Measurements from ENCODE around the gene NUP62.

Gene NUP62

DNA sequence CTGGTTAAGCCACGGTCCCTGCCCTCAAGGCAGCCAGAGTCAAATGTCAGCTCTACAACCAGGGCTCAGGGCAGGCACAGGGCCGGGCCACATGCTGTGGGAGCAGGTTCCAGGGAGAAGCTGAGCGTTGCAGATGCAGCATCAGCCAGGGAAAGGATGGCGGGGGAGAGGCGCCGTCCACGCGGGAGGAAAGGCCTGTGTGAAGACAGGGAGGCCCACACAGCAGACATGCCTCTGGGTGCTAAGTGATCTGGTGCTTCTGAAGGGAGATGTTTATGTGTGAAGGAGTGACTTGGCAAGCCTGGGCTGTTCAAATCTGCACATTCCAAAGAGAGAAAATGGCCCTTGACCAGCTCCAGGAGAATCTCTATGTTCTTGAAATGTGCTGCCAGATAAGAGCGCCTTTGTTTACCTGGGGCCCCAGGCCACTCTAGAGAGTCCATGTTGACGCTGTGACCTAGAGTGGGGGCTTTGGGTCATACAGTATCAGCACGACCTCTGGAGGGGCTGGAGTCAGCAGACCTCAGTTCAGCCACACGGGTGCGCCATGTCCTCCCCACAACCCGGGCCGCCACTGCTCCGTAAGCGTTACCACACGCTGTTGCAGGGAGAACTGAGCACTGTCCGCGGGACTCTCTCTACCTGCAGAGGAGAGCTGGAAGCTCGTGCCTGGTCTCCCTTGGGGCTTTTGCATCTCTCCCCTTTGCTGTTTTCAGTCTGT lies 16.2 kb downstream of the NUP62 start:
- peaks cover 7% of the 10 kb centered on the region; the same call in 1 of the 2 replicates for H3K9me3 ChIP-seq (ENCODE audit: control insufficient read depth, insufficient read depth, low read depth, low read length)
- no peak overlapping the region for H3K4me3 ChIP-seq (ENCODE audit: low read depth, low read length)
- H3K4me1 ChIP-seq (ENCODE audit: control insufficient read depth, insufficient read depth, low read length) = peaks cover 3% of the 10 kb centered on the region; the same call in 1 of the 2 replicates
- no peaks in the 10 kb centered on the region for H3K27me3 ChIP-seq (ENCODE audit: control insufficient read depth, insufficient read depth, low read length)
- H3K27ac ChIP-seq (ENCODE audit: low read depth, low read length) = no peak overlapping the region
- no peak overlapping the region for H3K9ac ChIP-seq (ENCODE audit: low read length)
- peaks cover 86% of the 10 kb centered on the region for H3K36me3 ChIP-seq (ENCODE audit: control insufficient read depth, insufficient read depth, low read length)

DNA sequence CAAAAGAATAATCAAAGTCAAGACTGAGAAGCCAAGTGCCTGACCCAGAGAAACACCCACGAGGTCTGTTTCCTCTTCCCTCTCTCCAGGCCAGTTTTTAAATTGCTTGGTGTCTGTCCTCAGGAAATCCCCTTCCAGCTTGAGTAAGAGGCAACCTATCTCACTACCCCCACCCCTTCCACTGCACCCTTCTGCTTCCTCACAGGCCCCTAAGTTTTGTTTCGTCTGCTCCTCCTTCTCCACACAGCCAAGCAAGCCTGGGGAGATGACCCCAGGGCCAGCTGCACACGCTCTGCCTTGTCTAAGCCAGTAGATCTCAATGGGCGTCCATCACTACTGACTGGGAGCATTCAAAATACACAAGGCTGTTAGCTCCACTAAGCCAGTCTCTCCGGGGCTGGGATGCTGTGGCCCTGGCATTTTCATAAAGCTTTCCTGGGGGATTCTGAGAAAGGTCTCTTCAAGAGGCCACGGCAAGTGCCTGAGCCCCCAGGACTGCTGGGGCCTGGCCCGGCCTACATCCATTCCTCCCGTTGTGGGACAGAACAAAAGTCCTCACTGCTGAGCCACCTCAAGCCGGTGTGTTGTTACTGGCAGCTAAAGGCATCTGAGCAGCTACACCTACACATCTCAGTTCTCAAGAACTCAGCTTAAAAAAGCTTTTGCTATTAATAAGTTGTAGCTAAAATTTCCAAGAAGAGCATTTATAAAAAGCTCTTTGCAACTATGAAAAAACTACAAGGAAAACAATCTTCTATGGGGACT lies 17.7 kb downstream of the NUP62 start:
- Histone ChIP-seq H3K36me3 (ENCODE audit: control insufficient read depth, insufficient read depth, low read length) (peaks cover 86% of the 10 kb centered on the region), H3K4me1 (ENCODE audit: control insufficient read depth, insufficient read depth, low read length) (no peaks in the 10 kb centered on the region; the same call in 1 of the 2 replicates), H3K4me3 (ENCODE audit: low read depth, low read length) (no peak overlapping the region), H3K9me3 (ENCODE audit: control insufficient read depth, insufficient read depth, low read depth, low read length) (peaks cover 7% of the 10 kb centered on the region; the same call in 1 of the 2 replicates), H3K27ac (ENCODE audit: low read depth, low read length) (no peak overlapping the region), H3K9ac (ENCODE audit: low read length) (no peak overlapping the region), H3K27me3 (ENCODE audit: control insufficient read depth, insufficient read depth, low read length) (no peaks in the 10 kb centered on the region)

DNA sequence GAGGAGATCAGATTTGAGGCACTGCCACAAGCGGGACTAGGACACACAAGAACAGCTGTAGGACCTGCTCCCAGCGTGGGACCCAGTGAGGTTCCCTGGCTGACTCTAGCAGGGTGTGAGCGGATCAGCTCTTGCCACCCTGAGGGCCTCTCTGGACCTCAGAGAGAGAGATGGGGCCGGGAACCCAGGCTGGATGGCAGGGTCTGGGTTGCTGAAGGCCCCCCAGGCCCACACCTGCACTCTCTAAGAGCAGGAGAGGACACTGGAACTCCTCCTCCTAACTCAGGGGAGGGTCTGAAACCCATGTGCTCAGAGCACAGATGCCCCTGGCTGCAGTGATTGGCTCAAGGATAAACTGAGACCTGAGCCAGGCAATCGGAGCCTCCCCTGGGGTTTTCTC lies 19.1 kb downstream of the NUP62 start:
- Histone ChIP-seq H3K36me3 (ENCODE audit: control insufficient read depth, insufficient read depth, low read length) (peaks cover 76% of the 10 kb centered on the region), H3K9ac (ENCODE audit: low read length) (no peak overlapping the region), H3K4me3 (ENCODE audit: low read depth, low read length) (no peak overlapping the region), H3K27ac (ENCODE audit: low read depth, low read length) (no peak overlapping the region), H3K4me1 (ENCODE audit: control insufficient read depth, insufficient read depth, low read length) (no peaks in the 10 kb centered on the region; the same call in 1 of the 2 replicates), H3K9me3 (ENCODE audit: control insufficient read depth, insufficient read depth, low read depth, low read length) (0 out of 2 replicates have a peak, but pooled peaks cover under 1% of the 10 kb centered on the region), H3K27me3 (ENCODE audit: control insufficient read depth, insufficient read depth, low read length) (no peaks in the 10 kb centered on the region)

DNA sequence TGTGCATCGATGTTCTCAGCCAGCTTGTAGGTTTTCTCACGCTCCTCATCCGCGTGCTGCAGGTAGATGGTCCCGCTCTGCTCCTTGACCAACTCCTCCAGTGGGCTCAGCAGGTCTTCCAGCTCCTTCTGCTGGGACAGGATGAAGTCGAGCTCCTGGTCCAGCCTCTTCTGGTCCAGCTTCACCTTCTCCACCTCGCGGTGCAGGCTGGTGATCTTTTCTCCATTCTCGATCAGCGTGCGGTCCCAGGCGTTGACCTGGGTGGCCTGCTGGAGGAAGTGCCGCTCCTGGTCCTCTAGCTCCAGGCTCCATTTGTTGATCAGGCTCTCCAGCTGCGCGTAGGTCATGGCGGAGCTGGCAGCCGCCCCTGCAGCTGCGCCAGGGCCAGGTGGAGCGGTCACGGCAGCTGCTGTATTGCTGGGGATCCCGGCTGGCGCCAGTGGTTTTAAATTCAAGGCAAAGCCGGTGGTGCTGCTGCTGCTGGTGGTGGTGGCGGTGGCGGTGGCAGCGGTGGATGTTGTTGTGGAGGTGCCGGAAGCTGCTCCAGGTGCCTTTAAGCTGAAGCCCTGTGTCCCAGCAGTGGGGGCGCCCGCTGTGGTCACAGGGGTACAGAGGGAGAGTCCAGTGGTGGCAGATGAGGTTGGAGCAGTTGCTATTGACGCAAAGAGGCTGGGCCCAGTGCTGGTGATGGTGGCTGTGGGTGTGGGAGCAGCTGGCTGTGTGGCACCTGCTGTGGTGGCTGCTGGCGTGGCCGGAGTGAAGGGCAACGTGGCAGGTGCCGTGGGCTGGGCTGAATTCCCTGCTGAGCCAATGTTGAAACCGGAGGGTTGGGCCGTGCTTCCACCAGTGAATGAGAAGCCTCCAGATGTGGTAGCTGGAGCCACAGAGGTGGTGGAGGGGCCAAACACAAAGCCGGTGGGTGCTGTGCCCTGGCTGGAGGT lies 20.6 kb downstream of the NUP62 start:
- no peak overlapping the region for H3K4me3 ChIP-seq (ENCODE audit: low read depth, low read length)

DNA sequence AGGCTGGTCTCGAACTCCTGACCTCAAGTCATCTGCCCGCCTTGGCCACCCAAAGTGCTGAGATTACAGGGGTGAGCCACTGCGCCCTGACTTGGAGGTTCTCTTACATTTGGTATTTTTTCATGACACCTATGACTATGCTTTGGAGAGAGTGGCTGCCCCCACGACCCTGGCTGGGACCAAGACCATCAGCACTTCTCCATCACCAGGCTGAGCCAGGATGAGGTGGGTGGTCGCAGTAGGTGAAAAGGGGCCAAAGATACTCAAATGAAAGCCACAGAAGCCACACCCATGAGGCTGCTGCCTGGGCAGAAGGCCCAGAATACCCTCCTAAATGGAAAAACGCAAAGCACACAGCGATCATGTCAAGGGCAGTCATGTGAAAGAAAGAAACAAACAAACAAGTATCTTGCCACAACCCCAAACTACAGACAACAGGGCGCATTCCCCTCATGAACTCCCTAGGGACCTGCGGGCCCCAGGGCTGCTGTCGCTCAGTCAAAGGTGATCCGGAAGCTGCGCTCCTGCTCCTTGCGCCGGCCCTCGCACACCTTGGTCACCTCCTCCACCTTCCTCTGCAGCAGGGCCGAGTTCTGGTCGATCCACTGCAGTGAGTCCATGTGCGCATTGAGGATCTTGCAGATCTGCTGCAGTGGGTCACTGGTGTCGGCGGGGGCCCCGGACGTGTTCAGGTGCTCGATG lies 21.4 kb downstream of the NUP62 start:
- Histone ChIP-seq H3K4me3 (ENCODE audit: low read depth, low read length) (no peak overlapping the region), H3K36me3 (ENCODE audit: control insufficient read depth, insufficient read depth, low read length) (peaks cover 55% of the 10 kb centered on the region), H3K9ac (ENCODE audit: low read length) (no peak overlapping the region), H3K4me1 (ENCODE audit: control insufficient read depth, insufficient read depth, low read length) (no peaks in the 10 kb centered on the region; the same call in 1 of the 2 replicates), H3K27ac (ENCODE audit: low read depth, low read length) (no peak overlapping the region), H3K27me3 (ENCODE audit: control insufficient read depth, insufficient read depth, low read length) (no peaks in the 10 kb centered on the region), H3K9me3 (ENCODE audit: control insufficient read depth, insufficient read depth, low read depth, low read length) (no peaks in the 10 kb centered on the region)

More for the DNA sequence above, 20.6 kb downstream of the NUP62 start:
- no peaks in the 10 kb centered on the region for H3K9me3 ChIP-seq (ENCODE audit: control insufficient read depth, insufficient read depth, low read depth, low read length)
- H3K4me1 ChIP-seq (ENCODE audit: control insufficient read depth, insufficient read depth, low read length) = no peaks in the 10 kb centered on the region; the same call in 1 of the 2 replicates
- no peaks in the 10 kb centered on the region for H3K27me3 ChIP-seq (ENCODE audit: control insufficient read depth, insufficient read depth, low read length)
- no peak overlapping the region for H3K9ac ChIP-seq (ENCODE audit: low read length)
- peaks cover 63% of the 10 kb centered on the region for H3K36me3 ChIP-seq (ENCODE audit: control insufficient read depth, insufficient read depth, low read length)
- H3K27ac ChIP-seq (ENCODE audit: low read depth, low read length) = no peak overlapping the region

DNA sequence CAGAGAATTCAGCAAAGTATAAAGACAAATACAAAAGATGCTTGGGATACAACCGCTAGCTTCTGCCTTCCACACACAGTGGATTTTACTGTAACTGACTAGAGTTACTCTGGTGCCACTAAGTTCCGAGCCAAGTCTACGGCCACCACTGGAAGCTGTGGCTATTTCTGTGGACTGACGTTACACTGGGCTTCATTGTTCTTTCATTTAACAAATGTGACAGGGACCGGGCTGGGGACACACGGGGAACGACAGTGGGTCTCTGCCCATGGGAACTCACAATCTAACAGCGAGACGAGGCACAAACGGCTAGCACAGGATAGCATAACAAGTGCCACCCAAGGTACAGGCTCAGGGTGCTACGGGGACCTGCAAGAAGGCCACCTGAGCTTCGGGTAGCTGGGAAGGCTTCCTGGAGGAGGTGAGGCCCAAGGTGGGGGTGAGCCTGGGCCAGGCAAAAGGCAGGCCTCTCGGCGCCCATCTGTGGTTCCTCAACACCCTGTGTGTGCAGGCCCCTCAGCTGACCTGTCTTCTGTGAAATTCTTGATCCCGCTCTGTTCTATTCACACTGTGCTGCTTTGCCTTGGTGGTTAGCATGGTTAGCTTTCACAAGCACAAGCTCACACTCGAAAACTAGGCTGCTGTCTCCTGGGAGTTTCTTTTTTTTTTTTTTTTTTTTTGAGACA lies 22.3 kb downstream of the NUP62 start:
- Histone ChIP-seq H3K27ac (ENCODE audit: low read depth, low read length) (no peak overlapping the region), H3K9me3 (ENCODE audit: control insufficient read depth, insufficient read depth, low read depth, low read length) (no peaks in the 10 kb centered on the region), H3K4me3 (ENCODE audit: low read depth, low read length) (no peak overlapping the region), H3K36me3 (ENCODE audit: control insufficient read depth, insufficient read depth, low read length) (peaks cover 48% of the 10 kb centered on the region), H3K27me3 (ENCODE audit: control insufficient read depth, insufficient read depth, low read length) (no peaks in the 10 kb centered on the region), H3K4me1 (ENCODE audit: control insufficient read depth, insufficient read depth, low read length) (no peaks in the 10 kb centered on the region; the same call in 1 of the 2 replicates), H3K9ac (ENCODE audit: low read length) (no peak overlapping the region)

DNA sequence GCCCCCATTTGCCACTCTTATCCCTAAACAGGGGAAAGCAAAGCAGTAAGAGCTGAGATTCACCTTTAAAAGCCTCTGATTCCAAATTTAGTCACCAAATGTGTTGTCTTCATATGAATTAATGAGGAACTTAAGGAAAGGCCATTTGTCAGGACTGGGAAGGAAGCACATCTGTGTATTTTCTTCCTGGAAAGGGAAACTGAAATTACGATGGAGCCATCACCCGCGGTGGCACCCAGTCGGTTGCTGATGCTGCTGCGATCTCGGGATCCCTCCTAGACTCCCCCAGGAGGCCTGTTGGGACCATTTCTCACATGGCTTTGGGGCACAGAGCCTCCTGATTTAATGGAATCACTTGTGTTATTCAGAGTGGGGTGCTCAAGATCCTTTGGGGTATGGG lies 25.2 kb downstream of the NUP62 start:
- H3K36me3 ChIP-seq (ENCODE audit: control insufficient read depth, insufficient read depth, low read length) = peaks cover 24% of the 10 kb centered on the region
- H3K9ac ChIP-seq (ENCODE audit: low read length) = no peak overlapping the region
- no peaks in the 10 kb centered on the region for H3K27me3 ChIP-seq (ENCODE audit: control insufficient read depth, insufficient read depth, low read length)
- H3K9me3 ChIP-seq (ENCODE audit: control insufficient read depth, insufficient read depth, low read depth, low read length) = no peaks in the 10 kb centered on the region
- H3K4me3 ChIP-seq (ENCODE audit: low read depth, low read length) = no peak overlapping the region
- no peak overlapping the region for H3K27ac ChIP-seq (ENCODE audit: low read depth, low read length)
- no peaks in the 10 kb centered on the region; the same call in 1 of the 2 replicates for H3K4me1 ChIP-seq (ENCODE audit: control insufficient read depth, insufficient read depth, low read length)

DNA sequence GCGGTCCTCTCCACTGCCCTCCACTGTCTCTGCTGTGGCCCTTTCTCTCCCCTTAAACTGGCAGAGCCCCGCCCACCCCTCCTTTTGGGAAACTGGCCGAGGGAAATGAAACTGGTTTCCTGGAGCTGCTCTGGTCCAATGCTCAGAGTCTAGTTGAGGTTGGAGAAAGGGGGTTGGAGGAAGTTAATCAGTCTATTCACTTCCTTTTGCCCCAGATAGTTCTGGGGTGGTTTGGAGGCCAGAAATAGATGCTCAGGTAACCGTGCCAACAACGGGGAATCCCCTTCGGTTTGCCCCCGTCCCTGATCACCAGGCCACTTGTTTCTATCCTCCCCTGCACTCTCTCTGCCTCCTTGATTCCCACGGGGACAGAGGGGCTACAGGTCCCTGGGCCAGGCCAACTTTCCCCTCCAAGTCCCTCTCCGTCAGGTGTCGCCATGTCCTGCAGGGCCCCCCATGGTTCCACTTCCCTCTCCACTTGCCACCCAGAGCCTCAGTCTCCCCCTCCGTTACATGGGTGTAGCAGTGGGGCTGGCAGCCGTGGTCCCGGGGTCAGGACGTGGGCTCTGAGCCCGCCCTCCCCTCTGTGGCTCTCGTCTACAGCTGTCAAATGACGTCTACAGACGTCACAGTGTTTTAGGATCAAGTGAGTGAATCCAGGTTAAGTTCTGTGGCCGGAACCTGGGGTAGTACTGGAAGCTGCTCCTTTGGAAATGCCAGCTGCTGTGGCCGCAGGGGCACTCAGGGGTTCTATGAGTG lies 32.3 kb downstream of the NUP62 start, which contains the start of gene IL4I1:
IL4I1 (minus strand) TSS at position 25 of the 759 bp plus-strand sequence. CDS start 727 bp downstream, outside the sequence.
- peak within 1 kb of the TSS; percentile 26 for H3K9ac ChIP-seq (ENCODE audit: low read length)
- no peak within 1 kb of the TSS for H3K4me3 ChIP-seq (ENCODE audit: low read depth, low read length)

DNA sequence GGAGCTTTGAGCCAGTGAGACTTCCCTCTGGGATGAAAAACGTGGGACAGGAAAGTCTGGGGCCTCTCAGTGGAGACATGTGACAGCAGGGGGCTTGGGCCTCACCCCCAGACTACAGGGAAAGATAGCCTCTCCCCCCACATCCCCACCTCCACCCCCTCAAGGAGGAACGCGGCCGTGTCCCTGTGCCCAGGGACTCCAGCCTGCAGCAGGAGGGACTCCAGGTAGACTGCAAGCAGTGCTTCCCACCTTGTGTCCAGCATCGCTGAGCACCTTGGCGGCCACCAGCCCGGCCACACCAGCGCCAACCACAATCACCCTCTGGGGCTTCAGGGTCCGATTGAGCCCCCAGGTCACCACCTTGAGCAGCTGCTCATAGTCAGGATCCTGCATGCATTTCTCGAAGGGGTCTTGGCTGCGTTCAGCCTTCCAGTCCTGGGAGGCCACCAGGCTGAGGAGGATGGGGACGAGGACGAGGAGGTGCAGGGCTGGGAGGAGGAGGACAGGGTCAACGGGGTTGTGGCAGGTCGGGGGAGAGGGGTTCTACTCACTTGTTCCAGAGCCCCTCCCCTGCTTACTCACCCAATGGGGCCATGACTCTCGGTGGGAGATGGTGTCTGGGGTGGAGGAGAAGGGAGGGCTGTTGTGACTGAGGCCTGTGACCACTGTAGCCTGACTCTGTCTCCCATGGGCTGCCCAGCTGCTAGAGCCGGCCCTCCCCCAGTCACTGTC lies 33.6 kb downstream of the NUP62 start:
- Histone ChIP-seq H3K27ac (ENCODE audit: low read depth, low read length) (no peak overlapping the region), H3K4me1 (ENCODE audit: control insufficient read depth, insufficient read depth, low read length) (peaks cover 12% of the 10 kb centered on the region; the same call in 1 of the 2 replicates), H3K4me3 (ENCODE audit: low read depth, low read length) (no peak overlapping the region), H3K9me3 (ENCODE audit: control insufficient read depth, insufficient read depth, low read depth, low read length) (no peaks in the 10 kb centered on the region), H3K9ac (ENCODE audit: low read length) (no peak overlapping the region), H3K36me3 (ENCODE audit: control insufficient read depth, insufficient read depth, low read length) (no peaks in the 10 kb centered on the region), H3K27me3 (ENCODE audit: control insufficient read depth, insufficient read depth, low read length) (peaks cover 15% of the 10 kb centered on the region)

More for the DNA sequence above, 32.3 kb downstream of the NUP62 start, which contains the start of gene IL4I1:
- Histone ChIP-seq H3K27me3 (ENCODE audit: control insufficient read depth, insufficient read depth, low read length) (peaks cover 12% of the 10 kb centered on the region), H3K9me3 (ENCODE audit: control insufficient read depth, insufficient read depth, low read depth, low read length) (no peaks in the 10 kb centered on the region), H3K4me1 (ENCODE audit: control insufficient read depth, insufficient read depth, low read length) (peaks cover 8% of the 10 kb centered on the region; the same call in 1 of the 2 replicates), H3K27ac (ENCODE audit: low read depth, low read length) (no peak within 1 kb of the TSS), H3K36me3 (ENCODE audit: control insufficient read depth, insufficient read depth, low read length) (no peaks in the 10 kb centered on the region)

Measured in HUES6 (cell line).